ENCODE measurements around the gene INPP5K. TPM values are rescaled to one million over a fixed set of nuclear protein-coding genes. Genes with fewer than 3 reads are reported as not detected.

Gene INPP5K
- polyA plus RNA-seq, 1 donor from 2014 or later, result 35.8 TPM

- Histone ChIP-seq H3K4me2 (ENCODE audit: low read length) (peak overlapping the region; percentile 73), H3K9ac (ENCODE audit: low read length) (peak overlapping the region; percentile 82), H3F3A (ENCODE audit: insufficient read depth, low read length, poor library complexity, severe bottlenecking) (no peaks in the 10 kb centered on the region), H3K4me3 (ENCODE audit: low read length) (peak overlapping the region; percentile 81), H3K9me3 (ENCODE audit: low read length) (no peaks in the 10 kb centered on the region), H3K27ac (ENCODE audit: low read length) (no peak overlapping the region), H4K20me1 (ENCODE audit: insufficient read depth) (peaks cover 8% of the 10 kb centered on the region), H3K79me2 (replicated peaks; ENCODE audit: insufficient read depth, low read length) (peaks cover 29% of the 10 kb centered on the region), H3K27me3 (ENCODE audit: insufficient read depth, low read depth, low read length) (no peaks in the 10 kb centered on the region), H2AFZ (ENCODE audit: low read depth, low read length) (no peak overlapping the region), H3K36me3 (ENCODE audit: insufficient read depth, low read length) (no peaks in the 10 kb centered on the region), H3K9me2 (ENCODE audit: insufficient read depth, low read length) (no peaks in the 10 kb centered on the region)
- TF ChIP-seq MXI1 (conservative IDR thresholded peaks at IDR 0.05; ENCODE audit: poor library complexity, severe bottlenecking) (no peak), TAF1 (IDR thresholded peaks at IDR 0.05; ENCODE audit: low read depth) (no peak), EZH2 (IDR thresholded peaks at IDR 0.05; ENCODE audit: borderline replicate concordance, insufficient read depth, low read length, poor library complexity, severe bottlenecking) (no peak), EP300 (conservative IDR thresholded peaks at IDR 0.05; ENCODE audit: poor library complexity, severe bottlenecking) (no peak), POLR2AphosphoS5 (IDR thresholded peaks at IDR 0.05) (no peak), REST (IDR thresholded peaks at IDR 0.05; ENCODE audit: borderline replicate concordance) (no peak)
These were observed 44.5 kb upstream of the INPP5K start for GRCh38 chr17:1560858-1561355.

GRCh38 chr17:1560101-1560857 lies 43.9 kb upstream of the INPP5K start:
- Histone ChIP-seq H3K4me3 (ENCODE audit: low read length) (peak overlapping the region; percentile 81), H3K36me3 (ENCODE audit: insufficient read depth, low read length) (no peaks in the 10 kb centered on the region), H3K4me2 (ENCODE audit: low read length) (no peak overlapping the region), H3K27me3 (ENCODE audit: insufficient read depth, low read depth, low read length) (no peaks in the 10 kb centered on the region), H3K9ac (ENCODE audit: low read length) (peak overlapping the region; percentile 12), H3K27ac (ENCODE audit: low read length) (no peak overlapping the region), H2AFZ (ENCODE audit: low read depth, low read length) (no peak overlapping the region), H3F3A (ENCODE audit: insufficient read depth, low read length, poor library complexity, severe bottlenecking) (no peaks in the 10 kb centered on the region), H3K79me2 (replicated peaks; ENCODE audit: insufficient read depth, low read length) (peaks cover 29% of the 10 kb centered on the region), H3K9me2 (ENCODE audit: insufficient read depth, low read length) (no peaks in the 10 kb centered on the region), H3K9me3 (ENCODE audit: low read length) (no peaks in the 10 kb centered on the region), H4K20me1 (ENCODE audit: insufficient read depth) (peaks cover 8% of the 10 kb centered on the region)
- TF ChIP-seq EZH2 (IDR thresholded peaks at IDR 0.05; ENCODE audit: borderline replicate concordance, insufficient read depth, low read length, poor library complexity, severe bottlenecking), result no peak
- no peak for TF ChIP-seq REST (IDR thresholded peaks at IDR 0.05; ENCODE audit: borderline replicate concordance)
- TF ChIP-seq CTCF (IDR thresholded peaks at IDR 0.05; ENCODE audit: poor library complexity, severe bottlenecking), result no peak
- TF ChIP-seq MXI1 (conservative IDR thresholded peaks at IDR 0.05; ENCODE audit: poor library complexity, severe bottlenecking), result no peak
- TF ChIP-seq RAD21 (conservative IDR thresholded peaks at IDR 0.05), result no peak
- no peak for TF ChIP-seq POLR2AphosphoS5 (IDR thresholded peaks at IDR 0.05)
- TF ChIP-seq TAF1 (IDR thresholded peaks at IDR 0.05; ENCODE audit: low read depth), result no peak
- no peak for TF ChIP-seq EP300 (conservative IDR thresholded peaks at IDR 0.05; ENCODE audit: poor library complexity, severe bottlenecking)
- no peak for TF ChIP-seq SMC3 (conservative IDR thresholded peaks at IDR 0.05; ENCODE audit: poor library complexity)

Data from neural cell (in vitro differentiated cells).